ENCODE measurements around the gene HYLS1.
A peak's percentile ranks its signal among the peaks of the same experiment; 100 is the strongest.

HYLS1 gene

GRCh38 chr11:125890447-125891100 lies 3.1 kb downstream of the HYLS1 start:
- no peak overlapping the region for H3K4me3 ChIP-seq (replicated peaks in 1 of 2; ENCODE audit: low read depth in 2 of 2, low read length in 2 of 2)
- DNase-seq (ENCODE audit: low read depth in 2 of 2), result no peak
- TF ChIP-seq CTCF (IDR thresholded peaks at IDR 0.05; ENCODE audit: low read depth, low read length), result no peak

- peak in 1 of 2 donors; percentile 58 for DNase-seq (ENCODE audit: low read depth in 2 of 2)
- no peak overlapping the region for H3K4me3 ChIP-seq (replicated peaks in 1 of 2; ENCODE audit: low read depth in 2 of 2, low read length in 2 of 2)
- TF ChIP-seq CTCF (IDR thresholded peaks at IDR 0.05; ENCODE audit: low read depth, low read length), result no peak
Observed at GRCh38 chr11:125892071-125892470, 4.6 kb downstream of the HYLS1 start.

GRCh38 chr11:125892994-125893393 lies 5.5 kb downstream of the HYLS1 start:
- no peak for DNase-seq (ENCODE audit: low read depth in 2 of 2)
- no peak overlapping the region for H3K4me3 ChIP-seq (replicated peaks in 1 of 2; ENCODE audit: low read depth in 2 of 2, low read length in 2 of 2)
- TF ChIP-seq CTCF (IDR thresholded peaks at IDR 0.05; ENCODE audit: low read depth, low read length), result no peak

- no peak overlapping the region for H3K4me3 ChIP-seq (replicated peaks in 1 of 2; ENCODE audit: low read depth in 2 of 2, low read length in 2 of 2)
- no peak for TF ChIP-seq CTCF (IDR thresholded peaks at IDR 0.05; ENCODE audit: low read depth, low read length)
- no peak for DNase-seq (ENCODE audit: low read depth in 2 of 2)
Observed at GRCh38 chr11:125901872-125902271, 14.4 kb downstream of the HYLS1 start.

GRCh38 chr11:125902277-125902926 lies 14.9 kb downstream of the HYLS1 start:
- H3K4me3 ChIP-seq (replicated peaks in 1 of 2; ENCODE audit: low read depth in 2 of 2, low read length in 2 of 2), result peak overlapping the region; percentile 58 to 81
- TF ChIP-seq CTCF (IDR thresholded peaks at IDR 0.05; ENCODE audit: low read depth, low read length), result no peak
- peak in 1 of 2 donors; percentile 9 for DNase-seq (ENCODE audit: low read depth in 2 of 2)

- no peak for TF ChIP-seq CTCF (IDR thresholded peaks at IDR 0.05; ENCODE audit: low read depth, low read length)
- peak within 1 kb of the TSS; percentile 58 to 81 for H3K4me3 ChIP-seq (replicated peaks in 1 of 2; ENCODE audit: low read depth in 2 of 2, low read length in 2 of 2)
- peak; percentile 86 to 87 for DNase-seq (ENCODE audit: low read depth in 2 of 2)
Observed at GRCh38 chr11:125902927-125903710, 15.7 kb downstream of the HYLS1 start, which contains the start of gene PUS3. Gene PUS3, minus strand, starts transcription at chr11:125903206. Its CDS starts 6,922 bp downstream, at chr11:125896284.

Measured in cardiac fibroblast (primary cell).